HCT116 (cell line): ENCODE measurements around the gene NFKBIZ. TPM values are rescaled to one million over a fixed set of nuclear protein-coding genes. Genes with fewer than 3 reads are reported as not detected.
A peak's percentile ranks its signal among the peaks of the same experiment; 100 is the strongest.

ENCODE experiments used
- ATAC-seq: fragments of 200-7000 bp; cut with Tn5 transposase; 2 replicates; pipeline ENCODE4 v1.9.1; 2020; ENCODE audit warnings: mild to moderate bottlenecking, moderate library complexity
- BruUV-seq: library from RNA; stranded (reverse); fragments of 400-500 nt; replicated peaks from 2 replicates; lab custom pipeline; 2021; lab: Mats Ljungman, UMichigan
- CTCF ChIA-PET: fragments of 300-600 bp; sonication (Branson Sonifier 250); formaldehyde crosslinking; loops from one replicate; lab custom pipeline; 2021; ENCODE audit warnings: antibody characterized with exemption; lab: Charles Lee
- POLR2A ChIA-PET: fragments of 300-600, 350-600 bp; sonication (Branson Sonifier 250); formaldehyde crosslinking; loops from one replicate; lab custom pipeline; 2021; ENCODE audit warnings: antibody characterized with exemption; lab: Charles Lee
- RAD21 ChIA-PET, 2 experiments: fragments of 300-600 bp; sonication (Branson Sonifier 250); formaldehyde crosslinking; loops; one replicate each; lab custom pipeline; 2023; ENCODE audit warnings: low total read pairs in 2 of 2; ENCODE audit not compliant: uncharacterized antibody in 2 of 2, unreplicated experiment in 2 of 2, low non-redundant PET in 1 of 2; lab: Charles Lee
- DNase-seq: peaks from one replicate; pipeline ENCODE4 v3.0.0-alpha.2; 2010; ENCODE audit warnings: low read depth, low spot score
- H2AFZ ChIP-seq: fragments of 200-600 bp; shearing (Covaris generic), sonication (generic); 2 replicates; pipeline ENCODE4 v1.6.1; 2017; ENCODE audit warnings: low read depth, mixed run types, mixed read lengths, antibody characterized with exemption, low read length; ENCODE audit not compliant: poor library complexity, severe bottlenecking
- H3K27ac ChIP-seq: 2 replicates; pipeline ENCODE4 v1.5.1; 2012; ENCODE audit warnings: low read depth, low read length
- H3K27me3 ChIP-seq: fragments of 200-600 bp; sonication (generic); 2 replicates; pipeline ENCODE4 v1.6.1; 2016; ENCODE audit warnings: mixed run types, low read length, mixed read lengths; ENCODE audit not compliant: insufficient read depth
- H3K36me3 ChIP-seq, 2 experiments: fragments of 200-500 bp in 1 of 2; fragments of 200-600 bp in 1 of 2; sonication (Bioruptor generic) in 1 of 2; sonication (generic) in 1 of 2; 2 replicates each; pipeline versions ENCODE4 v1.5.1 to v1.6.1; 2014 to 2016; ENCODE audit warnings: low read length in 2 of 2, inconsistent platforms in 1 of 2, mixed read lengths in 1 of 2, mixed run types in 1 of 2; ENCODE audit not compliant: insufficient read depth in 2 of 2, control insufficient read depth in 1 of 2
- H3K4me1 ChIP-seq, 2 experiments: fragments of 200-600 bp in 1 of 2; sonication (generic) in 1 of 2; 2 replicates each; pipeline versions ENCODE4 v1.5.1 to v1.6.1; 2012 to 2017; ENCODE audit warnings: low read length in 2 of 2, inconsistent platforms in 1 of 2, mild to moderate bottlenecking in 1 of 2, mixed read lengths in 1 of 2, mixed run types in 1 of 2, moderate library complexity in 1 of 2; ENCODE audit not compliant: insufficient read depth in 2 of 2, control insufficient read depth in 1 of 2
- H3K4me2 ChIP-seq: fragments of 200-600 bp; sonication (generic); 2 replicates; pipeline ENCODE4 v1.6.1; 2017; ENCODE audit warnings: mixed run types, low read length, mixed read lengths
- H3K4me3 ChIP-seq, 2 experiments: fragments of 200-600 bp in 1 of 2; sonication (generic) in 1 of 2; replicated peaks in 1 of 2; 2 replicates each; pipeline ENCODE4 v1.5.1; 2011 to 2016; ENCODE audit warnings: low read length in 2 of 2, control low read depth in 1 of 2, low read depth in 1 of 2, mild to moderate bottlenecking in 1 of 2, mixed read lengths in 1 of 2, mixed run types in 1 of 2
- H3K79me2 ChIP-seq: fragments of 200-600 bp; sonication (generic); 2 replicates; pipeline ENCODE4 v1.6.1; 2017; ENCODE audit warnings: mild to moderate bottlenecking, mixed run types, low read length, moderate library complexity, mixed read lengths; ENCODE audit not compliant: insufficient read depth
- H3K9ac ChIP-seq: fragments of 200-600 bp; sonication (generic); 2 replicates; pipeline ENCODE4 v1.6.1; 2016; ENCODE audit warnings: low read length, mixed read lengths
- H3K9me2 ChIP-seq: fragments of 200-600 bp; sonication (generic), shearing (Covaris generic); 2 replicates; pipeline ENCODE4 v1.6.1; 2017; ENCODE audit warnings: mixed run types, mild to moderate bottlenecking, moderate library complexity; ENCODE audit not compliant: insufficient read depth
- H3K9me3 ChIP-seq, 2 experiments: fragments of 200-500 bp in 1 of 2; fragments of 200-600 bp in 1 of 2; sonication (Bioruptor generic) in 1 of 2; sonication (generic) in 1 of 2; 2 replicates each; pipeline ENCODE4 v1.6.1; 2014 to 2017; ENCODE audit warnings: low read length in 2 of 2, mixed read lengths in 2 of 2, inconsistent platforms in 1 of 2, low read depth in 1 of 2, mild to moderate bottlenecking in 1 of 2, mixed run types in 1 of 2, moderate library complexity in 1 of 2; ENCODE audit not compliant: control insufficient read depth in 1 of 2, insufficient read depth in 1 of 2
- H4K20me1 ChIP-seq: fragments of 200-600 bp; sonication (generic), shearing (Covaris generic); 2 replicates; pipeline ENCODE4 v1.6.1; 2017; ENCODE audit warnings: mixed run types, mild to moderate bottlenecking, moderate library complexity; ENCODE audit not compliant: insufficient read depth
- CEBPB ChIP-seq: IDR thresholded peaks from 2 replicates; pipeline ENCODE4 v1.6.1; 2012; ENCODE audit warnings: low read depth
- YY1 ChIP-seq: IDR thresholded peaks from 2 replicates; pipeline ENCODE4 v1.6.1; 2011; ENCODE audit warnings: low read length, low read depth, moderate library complexity, mild to moderate bottlenecking; ENCODE audit not compliant: insufficient replicate concordance; ENCODE audit errors: extremely low read depth
- ZNF274 ChIP-seq: fragments of 200-500 bp; sonication (Bioruptor generic); IDR thresholded peaks from 2 replicates; pipeline ENCODE4 v1.6.1; 2014; ENCODE audit warnings: mild to moderate bottlenecking, low read depth, low read length, inconsistent platforms
- intact Hi-C: fragments of 100-400 bp; cut with micrococcal nuclease; formaldehyde crosslinking; loops from 2 replicates; pipeline ENCODE4 v1.10.0; 2022
- total RNA-seq: library from RNA; stranded (reverse); gene quantifications from one replicate; pipeline ENCODE4 v1.2.1, GENCODE V29; 2021; ENCODE audit not compliant: unreplicated experiment
- TF ChIP-seq, protein P1 (sequence below), 3 experiments: fragments of 200-600 bp in 1 of 3; sonication (generic) in 1 of 3; IDR thresholded peaks in 2 of 3; conservative IDR thresholded peaks in 1 of 3; 2 replicates each; pipeline ENCODE4 v1.5.1; 2012 to 2017; ENCODE audit warnings: low read depth in 2 of 3, low read length in 2 of 3, antibody characterized with exemption in 1 of 3, borderline replicate concordance in 1 of 3, control low read depth in 1 of 3, mild to moderate bottlenecking in 1 of 3, mixed read lengths in 1 of 3, mixed run types in 1 of 3, moderate library complexity in 1 of 3; ENCODE audit not compliant: insufficient read depth in 1 of 3

NFKBIZ gene
- total RNA-seq, 1 experiment from 2014 or later, result 12.2 TPM

DNA sequence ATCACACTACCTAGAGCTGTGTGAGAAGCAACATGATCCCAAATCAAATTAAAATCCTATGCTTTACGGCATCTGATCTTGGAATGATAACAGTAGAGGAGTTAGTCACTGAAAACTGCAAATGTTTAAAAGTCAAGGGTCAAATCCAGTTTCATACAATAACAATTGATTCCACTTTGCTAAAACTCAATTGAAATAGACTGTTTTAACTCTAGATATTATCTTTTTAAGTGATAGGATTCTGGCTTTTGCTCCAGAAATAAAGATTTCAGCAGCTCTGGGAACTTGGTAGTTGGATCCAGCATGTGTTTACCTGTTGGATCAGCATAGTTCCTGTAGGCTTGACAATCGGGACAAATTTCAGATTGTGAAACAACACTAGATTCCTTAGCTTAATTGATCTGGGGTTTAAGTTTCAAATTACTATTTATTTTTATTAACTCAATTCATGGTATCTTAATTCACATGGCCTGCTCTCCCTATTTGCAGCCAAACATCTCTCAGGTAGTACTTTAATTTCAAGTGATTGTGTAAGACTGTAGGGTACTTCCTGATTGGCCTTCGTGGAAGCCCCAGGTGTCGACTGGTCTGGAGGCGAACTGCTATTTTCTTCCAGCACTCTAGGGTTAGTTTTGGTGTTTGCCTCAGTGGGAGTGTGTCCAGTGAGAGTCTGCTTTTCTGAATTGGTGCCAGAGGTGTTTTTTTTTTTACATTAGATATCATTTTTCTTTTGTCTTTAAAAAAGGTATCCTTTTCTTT is 16.6 kb downstream of the NFKBIZ start:
- CTCF ChIA-PET, result interaction anchor here (0.6 kb wide), 1 partner anchor 362 kb away, joined by 3 read pairs; no protein-coding TSS in a partner anchor
- peak; percentile 73 for ATAC-seq
- no peak overlapping the region for H3K27ac ChIP-seq

More for the DNA sequence above, 16.6 kb downstream of the NFKBIZ start:
- Histone ChIP-seq H3K27me3 (no peaks in the 10 kb centered on the region), H4K20me1 (no peaks in the 10 kb centered on the region), H3K9me2 (no peaks in the 10 kb centered on the region), H3K4me3 (no peak overlapping the region), H3K4me2 (no peak overlapping the region), H3K4me1 (peaks cover 14 to 16% of the 10 kb centered on the region in 2 experiments), H3K79me2 (no peaks in the 10 kb centered on the region), H3K9me3 (no peaks in the 10 kb centered on the region), H2AFZ (peak overlapping the region; percentile 13), H3K36me3 (0 out of 4 replicates have a peak, but pooled peaks cover 0 to 2% of the 10 kb centered on the region in 2 experiments), H3K9ac (no peak overlapping the region)
- RAD21 ChIA-PET, result no interaction called here
- peak; percentile 64 for TF ChIP-seq CEBPB
- TF ChIP-seq ZNF274, result no peak
- TF ChIP-seq YY1, result no peak
- TF ChIP-seq, protein P1, sequence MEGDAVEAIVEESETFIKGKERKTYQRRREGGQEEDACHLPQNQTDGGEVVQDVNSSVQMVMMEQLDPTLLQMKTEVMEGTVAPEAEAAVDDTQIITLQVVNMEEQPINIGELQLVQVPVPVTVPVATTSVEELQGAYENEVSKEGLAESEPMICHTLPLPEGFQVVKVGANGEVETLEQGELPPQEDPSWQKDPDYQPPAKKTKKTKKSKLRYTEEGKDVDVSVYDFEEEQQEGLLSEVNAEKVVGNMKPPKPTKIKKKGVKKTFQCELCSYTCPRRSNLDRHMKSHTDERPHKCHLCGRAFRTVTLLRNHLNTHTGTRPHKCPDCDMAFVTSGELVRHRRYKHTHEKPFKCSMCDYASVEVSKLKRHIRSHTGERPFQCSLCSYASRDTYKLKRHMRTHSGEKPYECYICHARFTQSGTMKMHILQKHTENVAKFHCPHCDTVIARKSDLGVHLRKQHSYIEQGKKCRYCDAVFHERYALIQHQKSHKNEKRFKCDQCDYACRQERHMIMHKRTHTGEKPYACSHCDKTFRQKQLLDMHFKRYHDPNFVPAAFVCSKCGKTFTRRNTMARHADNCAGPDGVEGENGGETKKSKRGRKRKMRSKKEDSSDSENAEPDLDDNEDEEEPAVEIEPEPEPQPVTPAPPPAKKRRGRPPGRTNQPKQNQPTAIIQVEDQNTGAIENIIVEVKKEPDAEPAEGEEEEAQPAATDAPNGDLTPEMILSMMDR (IDR thresholded peaks at IDR 0.05 in 2 of 3, conservative IDR thresholded peaks at IDR 0.05 in 1 of 3; ENCODE audit: borderline replicate concordance in 1 of 3, insufficient read depth in 1 of 3, low read depth in 2 of 3, low read length in 2 of 3), result 0 out of 6 replicates have a peak, but pooled peaks of 1 of the 3 experiments have one; percentile 6
- intact Hi-C loops, result no loop called here
- DNase-seq, result peak; percentile 12
- no TSS peak for BruUV-seq
- POLR2A ChIA-PET, result interaction anchor here (1.3 kb wide), 1 partner anchor 16 kb away, joined by 7 read pairs; the partner anchor contains the start of gene NFKBIZ
